ENCODE data around the gene DTWD2.
"Not testable (repeated sequence)": the region's sequence is repeated elsewhere in the genome, so short reads cannot be mapped to it uniquely, and the experiment has no call there.

DTWD2 gene

DNA sequence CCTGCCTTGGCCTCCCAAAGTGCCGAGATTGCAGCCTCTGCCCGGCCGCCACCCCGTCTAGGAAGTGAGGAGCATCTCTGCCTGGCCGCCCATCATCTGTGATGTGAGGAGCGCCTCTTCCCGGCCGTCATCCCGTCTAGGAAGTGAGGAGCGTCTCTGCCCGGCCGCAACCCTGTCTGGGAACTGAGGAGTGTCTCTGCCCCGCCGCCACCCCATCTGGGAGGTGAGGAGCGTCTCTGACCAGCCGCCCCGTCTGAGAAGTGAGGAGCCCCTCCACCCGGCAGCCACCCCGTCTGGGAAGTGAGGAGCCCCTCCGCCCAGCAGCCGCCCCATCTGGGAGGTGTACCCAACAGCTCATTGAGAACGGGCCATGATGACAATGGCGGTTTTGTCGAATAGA lies 10.5 kb upstream of the DTWD2 start:
- not testable (repeated sequence) for H3K4me3 ChIP-seq (ENCODE audit: low read depth, low read length)

GRCh38 chr5:118996098-118996497 lies 7.8 kb upstream of the DTWD2 start:
- no peak overlapping the region for H3K4me3 ChIP-seq (ENCODE audit: low read depth, low read length)

GRCh38 chr5:118994595-118994994 lies 6.2 kb upstream of the DTWD2 start:
- H3K4me3 ChIP-seq (ENCODE audit: low read depth, low read length): no peak overlapping the region

- not testable (repeated sequence) for H3K4me3 ChIP-seq (ENCODE audit: low read depth, low read length)
Measured at GRCh38 chr5:118993118-118993517, 4.8 kb upstream of the DTWD2 start.

DNA sequence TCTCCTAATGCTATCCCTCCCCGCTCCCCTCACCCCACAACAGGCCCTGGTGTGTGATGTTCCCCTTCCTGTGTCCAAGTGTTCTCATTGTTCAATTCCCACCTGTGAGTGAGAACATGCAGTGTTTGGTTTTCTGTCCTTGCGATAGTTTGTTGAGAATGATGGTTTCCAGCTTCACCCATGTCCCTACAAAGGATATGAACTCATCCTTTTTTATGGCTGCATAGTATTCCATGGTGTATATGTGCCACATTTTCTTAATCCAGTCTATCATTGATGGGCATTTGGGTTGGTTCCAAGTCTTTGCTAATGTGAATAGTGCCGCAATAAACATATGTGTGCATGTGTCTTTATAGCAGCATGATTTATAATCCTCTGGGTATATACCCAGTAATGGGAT lies 3.7 kb upstream of the DTWD2 start:
- not testable (repeated sequence) for H3K4me3 ChIP-seq (ENCODE audit: low read depth, low read length)

DNA sequence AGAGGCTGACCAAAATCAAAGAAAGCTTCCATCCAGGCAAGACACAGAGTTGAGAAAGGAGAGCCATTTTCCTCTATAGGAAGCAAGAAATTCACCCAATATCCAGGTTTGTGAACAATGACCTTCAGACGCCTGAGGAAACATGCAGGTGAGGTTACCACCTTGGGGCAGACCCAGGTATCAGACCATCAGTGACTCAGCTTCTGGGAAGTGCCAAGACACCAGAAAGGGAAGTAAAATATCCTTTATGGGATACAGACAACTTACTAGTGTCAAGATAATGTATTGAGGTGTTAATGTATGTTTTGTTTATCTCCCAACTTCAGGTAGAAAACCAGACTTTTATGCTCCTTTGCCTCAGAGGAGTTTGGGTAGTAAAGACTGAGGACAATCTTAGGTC lies 2.2 kb upstream of the DTWD2 start:
- H3K4me3 ChIP-seq (ENCODE audit: low read depth, low read length): no peak overlapping the region

- no peak overlapping the region for H3K4me3 ChIP-seq (ENCODE audit: low read depth, low read length)
Measured at GRCh38 chr5:118989816-118990215, 1.5 kb upstream of the DTWD2 start.

DNA sequence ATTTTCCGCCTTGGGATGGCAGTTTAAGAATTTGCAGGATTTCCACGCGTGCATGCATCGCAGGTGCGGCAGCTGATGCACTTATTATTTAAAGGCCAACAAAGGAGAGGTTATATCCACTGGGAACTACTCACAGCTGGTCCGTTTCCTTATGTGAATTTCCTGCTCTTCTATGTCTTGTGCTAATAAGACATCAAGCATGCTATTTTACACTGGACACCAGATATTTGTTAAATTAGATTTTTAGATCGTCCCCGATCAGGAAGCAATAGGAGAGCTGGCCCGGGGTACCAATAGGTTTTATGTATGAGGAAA lies 476 bp upstream of the DTWD2 start:
- peak overlapping the region; percentile 62 for H3K4me3 ChIP-seq (ENCODE audit: low read depth, low read length)

- no peak overlapping the region for H3K4me3 ChIP-seq (ENCODE audit: low read depth, low read length)
Measured at GRCh38 chr5:118984602-118985001, 3.7 kb downstream of the DTWD2 start.

GRCh38 chr5:118981783-118982182 lies 6.6 kb downstream of the DTWD2 start:
- no peak overlapping the region for H3K4me3 ChIP-seq (ENCODE audit: low read depth, low read length)

GRCh38 chr5:118980438-118980837 lies 7.9 kb downstream of the DTWD2 start:
- H3K4me3 ChIP-seq (ENCODE audit: low read depth, low read length): no peak overlapping the region

DNA sequence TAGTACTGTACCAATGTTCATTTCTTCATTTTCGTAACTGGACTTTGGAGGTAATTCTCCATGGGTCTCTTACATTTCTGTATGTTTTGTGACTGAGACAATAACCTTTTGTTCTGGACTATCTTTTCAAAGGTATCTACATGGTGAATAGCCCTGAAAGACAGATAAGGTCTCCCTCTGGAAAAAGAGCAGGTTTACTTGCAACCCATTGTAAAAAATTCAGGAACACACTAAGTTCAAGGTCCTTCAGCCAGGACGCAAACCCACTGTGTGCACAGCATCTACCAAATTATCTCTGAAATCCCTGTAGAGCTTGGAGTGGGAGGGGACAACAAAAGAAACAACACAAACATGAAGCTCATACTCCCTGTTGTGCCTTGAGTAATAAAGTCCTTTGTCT lies 8.3 kb downstream of the DTWD2 start:
- no peak overlapping the region for H3K4me3 ChIP-seq (ENCODE audit: low read depth, low read length)

DNA sequence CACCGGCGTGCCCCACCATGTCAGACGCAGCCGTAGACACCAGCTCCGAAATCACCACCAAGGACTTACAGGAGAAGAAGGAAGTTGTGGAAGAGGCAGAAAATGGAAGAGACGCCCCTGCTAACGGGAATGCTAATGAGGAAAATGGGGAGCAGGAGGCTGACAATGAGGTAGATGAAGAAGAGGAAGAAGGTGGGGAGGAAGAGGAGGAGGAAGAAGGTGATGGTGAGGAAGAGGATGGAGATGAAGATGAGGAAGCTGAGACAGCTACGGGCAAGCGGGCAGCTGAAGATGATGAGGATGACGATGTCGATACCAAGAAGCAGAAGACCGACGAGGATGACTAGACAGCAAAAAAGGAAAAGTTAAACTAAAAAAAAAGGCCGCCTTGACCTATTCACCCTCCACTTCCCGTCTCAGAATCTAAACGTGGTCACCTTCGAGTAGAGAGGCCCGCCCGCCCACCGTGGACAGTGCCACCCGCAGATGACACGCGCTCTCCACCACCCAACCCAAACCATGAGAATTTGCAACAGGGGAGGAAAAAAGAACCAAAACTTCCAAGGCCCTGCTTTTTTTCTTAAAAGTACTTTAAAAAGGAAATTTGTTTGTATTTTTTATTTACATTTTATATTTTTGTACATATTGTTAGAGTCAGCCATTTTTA lies 14.4 kb downstream of the DTWD2 start:
- H3K4me3 ChIP-seq (ENCODE audit: low read depth, low read length): not testable (repeated sequence)

DNA sequence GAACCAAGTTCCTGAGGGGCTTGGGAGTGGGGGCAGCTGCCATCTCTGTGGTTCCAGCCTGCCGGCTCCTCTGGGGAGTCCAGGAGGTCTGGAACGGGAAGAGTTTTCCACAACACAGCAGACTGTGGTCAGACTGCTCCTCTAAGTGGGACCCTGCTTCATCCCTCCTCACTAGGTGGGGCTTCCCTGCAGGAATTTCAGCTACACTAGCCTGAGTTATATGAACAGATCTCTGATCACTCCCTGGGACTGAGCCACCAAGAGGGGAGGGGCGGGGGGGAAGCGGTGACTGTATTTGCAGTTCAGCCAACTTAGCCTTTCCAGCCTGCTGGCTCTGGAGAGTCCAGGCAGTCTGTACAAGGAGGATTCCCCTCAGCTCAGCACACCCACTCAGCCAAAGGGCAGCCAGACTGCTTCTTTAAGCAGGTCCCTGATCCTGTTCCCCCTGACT lies 19.4 kb downstream of the DTWD2 start:
- no peak overlapping the region for H3K4me3 ChIP-seq (ENCODE audit: low read depth, low read length)

- no peak overlapping the region for H3K4me3 ChIP-seq (ENCODE audit: low read depth, low read length)
Measured at GRCh38 chr5:118968406-118968911, 19.9 kb downstream of the DTWD2 start.

DNA sequence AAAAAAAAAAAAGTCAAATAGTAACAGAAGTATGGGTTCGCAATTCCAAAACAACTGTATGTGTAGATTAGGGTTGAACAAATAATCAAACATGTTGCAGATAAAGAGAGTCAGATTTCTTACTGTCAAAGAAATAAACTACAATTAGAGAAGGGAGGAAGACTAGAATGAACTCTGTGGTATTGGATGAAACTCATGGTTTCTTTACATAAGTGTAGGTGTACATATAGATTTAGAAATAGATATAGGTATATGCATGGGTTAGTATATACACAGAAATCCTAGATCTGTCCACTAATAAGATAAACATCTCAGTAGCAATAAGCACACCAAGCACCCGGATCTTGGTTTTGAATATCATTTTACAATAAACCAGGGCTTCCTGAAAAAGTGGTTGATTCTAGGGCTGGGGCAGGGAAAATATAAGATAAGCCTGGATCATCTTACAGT lies 21.3 kb downstream of the DTWD2 start:
- H3K4me3 ChIP-seq (ENCODE audit: low read depth, low read length): no peak overlapping the region

GRCh38 chr5:118965890-118966289 lies 22.5 kb downstream of the DTWD2 start:
- H3K4me3 ChIP-seq (ENCODE audit: low read depth, low read length): no peak overlapping the region

DNA sequence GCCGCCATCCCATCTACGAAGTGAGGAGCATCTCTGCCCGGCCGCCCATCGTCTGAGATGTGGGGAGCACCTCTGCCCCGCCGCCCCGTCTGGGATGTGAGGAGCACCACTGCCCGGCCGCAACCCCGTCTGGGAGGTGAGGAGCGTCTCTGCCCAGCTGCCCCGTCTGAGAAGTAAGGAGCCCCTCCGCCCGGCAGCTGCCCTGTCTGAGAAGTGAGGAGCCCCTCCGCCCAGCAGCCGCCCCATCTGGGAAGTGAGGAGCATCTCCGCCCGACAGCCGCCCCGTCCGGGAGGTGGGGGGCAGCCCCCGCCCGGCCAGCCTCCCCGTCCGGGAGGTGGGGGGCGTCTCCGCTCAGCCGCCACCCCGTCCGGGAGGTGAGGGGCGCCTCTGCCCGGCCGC lies 23.4 kb downstream of the DTWD2 start:
- H3K4me3 ChIP-seq (ENCODE audit: low read depth, low read length): not testable (repeated sequence)

DNA sequence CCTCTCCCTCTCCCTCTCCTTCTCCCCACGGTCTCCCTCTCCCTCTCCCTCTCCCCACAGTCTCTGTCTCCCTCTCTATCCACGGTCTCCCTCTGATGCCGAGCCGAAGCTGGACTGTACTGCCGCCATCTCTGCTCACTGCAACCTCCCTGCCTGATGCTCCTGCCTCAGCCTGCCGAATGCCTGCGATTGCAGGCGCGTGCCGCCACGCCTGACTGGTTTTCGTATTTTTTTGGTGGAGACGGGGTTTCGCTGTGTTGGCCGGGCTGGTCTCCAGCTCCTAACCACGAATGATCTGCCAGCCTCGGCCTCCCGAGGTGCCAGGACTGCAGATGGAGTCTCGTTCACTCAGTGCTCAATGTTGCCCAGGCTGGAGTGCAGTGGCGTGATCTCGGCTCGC lies 24.0 kb downstream of the DTWD2 start:
- H3K4me3 ChIP-seq (ENCODE audit: low read depth, low read length): not testable (repeated sequence)

DNA sequence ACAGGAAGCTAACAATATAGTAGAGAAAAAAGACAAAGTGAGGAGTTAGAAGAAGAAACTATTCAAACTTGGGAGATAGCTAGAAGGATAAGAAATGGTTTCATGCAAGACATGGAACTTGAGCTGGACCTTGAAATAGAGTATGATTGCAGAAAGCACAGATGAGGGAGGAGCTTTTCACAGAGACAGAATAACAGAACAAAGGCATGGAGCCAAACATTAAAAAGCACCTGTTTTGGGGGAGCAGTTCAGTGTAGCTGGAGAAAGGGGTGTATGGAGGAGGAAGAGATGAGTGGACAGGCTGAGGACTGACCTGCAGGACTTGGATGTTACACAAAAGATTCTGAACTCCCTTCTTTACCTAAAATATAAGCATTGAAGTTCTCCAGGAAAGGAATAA lies 25.2 kb downstream of the DTWD2 start:
- no peak overlapping the region for H3K4me3 ChIP-seq (ENCODE audit: low read depth, low read length)

DNA sequence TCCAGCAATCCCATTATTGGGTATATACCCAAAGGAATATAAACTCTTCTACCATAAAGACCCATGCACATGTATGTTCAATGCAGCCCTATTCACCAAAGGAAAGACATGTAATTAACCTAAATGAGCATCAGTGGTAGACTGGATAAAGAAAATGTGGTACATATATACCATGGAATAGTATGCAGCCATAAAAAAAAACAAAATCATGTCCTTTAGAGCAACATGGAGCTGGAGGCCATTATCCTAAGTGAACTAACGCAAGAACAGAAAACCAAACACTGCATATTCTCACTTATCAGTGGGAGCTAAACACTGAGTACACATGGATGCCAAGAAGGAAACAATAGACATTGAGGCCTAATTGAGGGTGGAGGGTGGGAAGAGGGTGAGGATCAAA lies 27.8 kb downstream of the DTWD2 start:
- H3K4me3 ChIP-seq (ENCODE audit: low read depth, low read length): no peak overlapping the region

DNA sequence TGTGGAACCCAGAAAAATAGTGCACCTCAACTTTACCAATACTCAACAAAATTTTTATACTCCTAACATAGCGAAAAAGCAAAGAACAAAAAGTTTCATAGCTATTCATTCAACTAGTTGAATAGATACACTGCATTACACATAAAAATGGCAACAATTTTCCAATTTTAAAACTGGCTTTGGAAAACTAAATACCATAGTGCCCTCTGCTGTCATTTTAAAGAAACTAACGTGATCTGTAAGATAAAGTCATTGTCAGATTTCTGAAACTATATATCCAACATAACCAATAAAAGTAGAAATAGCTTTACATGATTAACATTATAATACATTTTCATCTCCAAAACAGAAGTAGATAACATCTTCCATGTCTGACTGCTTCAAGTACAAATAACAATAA lies 31.6 kb downstream of the DTWD2 start:
- H3K4me3 ChIP-seq (ENCODE audit: low read depth, low read length): no peak overlapping the region

DNA sequence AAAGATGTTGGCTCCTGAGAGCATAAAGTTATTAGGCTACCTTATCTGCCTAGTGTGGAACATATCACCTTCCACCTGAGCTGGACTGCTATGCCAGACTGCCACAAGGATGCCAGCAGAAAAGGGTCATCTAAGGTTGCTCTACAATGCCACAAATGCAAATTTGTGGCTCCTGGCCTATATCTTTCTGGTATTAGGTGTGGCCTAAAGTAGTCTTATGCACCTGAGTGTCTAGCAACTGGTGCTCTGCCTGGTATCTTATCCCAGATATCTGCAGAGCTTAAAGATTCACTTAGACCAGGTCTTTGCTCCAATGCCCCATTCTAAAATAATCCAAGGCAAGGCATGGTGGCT lies 34.7 kb downstream of the DTWD2 start:
- no peak overlapping the region for H3K4me3 ChIP-seq (ENCODE audit: low read depth, low read length)

Measured in iPS-11a (cell line).